CD14-positive monocyte (primary cell): ENCODE results near the gene SHROOM3. TPM values are rescaled to one million over a fixed set of nuclear protein-coding genes. Genes with fewer than 3 reads are reported as not detected.

Source experiments
- DNase-seq, 3 donors: peaks; one replicate each; pipeline ENCODE4 v3.0.0-alpha.2; 2011 to 2022
- H2AFZ ChIP-seq: 2 replicates; pipeline ENCODE4 v1.6.0; 2012; ENCODE audit warnings: mild to moderate bottlenecking, low read depth, low read length, inconsistent platforms; ENCODE audit not compliant: insufficient read depth, poor library complexity, severe bottlenecking
- H3K27ac ChIP-seq, 2 donors: 1 replicate in 1 of 2; 2 replicates in 1 of 2; pipeline ENCODE4 v1.5.1; 2012 to 2013; ENCODE audit warnings: low read length in 2 of 2, control low read depth in 1 of 2, inconsistent platforms in 1 of 2, low read depth in 1 of 2, mild to moderate bottlenecking in 1 of 2
- H3K27me3 ChIP-seq, 2 donors: one replicate each; pipeline versions ENCODE4 v1.6.0 to v1.6.1; 2011 to 2013; ENCODE audit warnings: low read length in 2 of 2; ENCODE audit not compliant: control insufficient read depth in 2 of 2, insufficient read depth in 2 of 2
- H3K36me3 ChIP-seq, 2 donors: replicated peaks in 1 of 2; 1 replicate in 1 of 2; 2 replicates in 1 of 2; pipeline versions ENCODE4 v1.5.1 to v1.6.1; 2012 to 2013; ENCODE audit warnings: low read length in 2 of 2, control low read depth in 1 of 2, inconsistent platforms in 1 of 2, mild to moderate bottlenecking in 1 of 2; ENCODE audit not compliant: insufficient read depth in 2 of 2, control insufficient read depth in 1 of 2
- H3K4me1 ChIP-seq, 2 donors: 1 replicate in 1 of 2; 2 replicates in 1 of 2; pipeline versions ENCODE4 v1.5.1 to v1.6.1; 2012 to 2013; ENCODE audit warnings: low read length in 2 of 2, control low read depth in 1 of 2, inconsistent platforms in 1 of 2, mild to moderate bottlenecking in 1 of 2, moderate library complexity in 1 of 2; ENCODE audit not compliant: insufficient read depth in 2 of 2, control insufficient read depth in 1 of 2
- H3K4me2 ChIP-seq: replicated peaks from 2 replicates; pipeline ENCODE3; 2012; ENCODE audit warnings: low read length, moderate library complexity, mild to moderate bottlenecking; ENCODE audit not compliant: poor library complexity, severe bottlenecking; ENCODE audit errors: extremely low read depth
- H3K4me3 ChIP-seq, 3 experiments: fragments of 200-600 bp in 1 of 3; sonication (generic) in 1 of 3; replicated peaks in 1 of 3; 1 replicate in 2 of 3; 2 replicates in 1 of 3; pipeline ENCODE4 v1.5.1; 2011 to 2013; ENCODE audit warnings: low read length in 3 of 3, mild to moderate bottlenecking in 3 of 3, control low read depth in 2 of 3, low read depth in 2 of 3, inconsistent platforms in 1 of 3, moderate library complexity in 1 of 3
- H3K79me2 ChIP-seq: 2 replicates; pipeline ENCODE4 v1.6.0; 2012; ENCODE audit warnings: mild to moderate bottlenecking, control low read depth, inconsistent platforms, low read length, moderate library complexity; ENCODE audit not compliant: insufficient read depth
- H3K9ac ChIP-seq: 2 replicates; pipeline ENCODE4 v1.6.0; 2017; ENCODE audit warnings: low read length, mild to moderate bottlenecking; ENCODE audit not compliant: insufficient read depth, poor library complexity, severe bottlenecking
- H3K9me3 ChIP-seq, 2 donors: replicated peaks in 1 of 2; 1 replicate in 1 of 2; 2 replicates in 1 of 2; pipeline versions ENCODE4 v1.5.1 to v1.6.1; 2012 to 2013; ENCODE audit warnings: low read length in 2 of 2, control low read depth in 1 of 2; ENCODE audit not compliant: control insufficient read depth in 1 of 2, insufficient read depth in 1 of 2
- H4K20me1 ChIP-seq: 2 replicates; pipeline ENCODE4 v1.6.0; 2012; ENCODE audit warnings: mild to moderate bottlenecking, low read length, control low read depth, moderate library complexity; ENCODE audit not compliant: insufficient read depth
- H3K27ac Mint-ChIP-seq, 7 donors: one replicate each; pipeline ENCODE4 v1.8.0; 2020; ENCODE audit warnings: mild to moderate bottlenecking in 7 of 7, mixed read lengths in 7 of 7, moderate library complexity in 6 of 7, inconsistent platforms in 2 of 7
- H3K27me3 Mint-ChIP-seq, 3 donors: one replicate each; pipeline ENCODE4 v1.8.0; 2021 to 2022; ENCODE audit warnings: low read depth in 3 of 3, mild to moderate bottlenecking in 3 of 3, mixed read lengths in 3 of 3, moderate library complexity in 3 of 3, inconsistent platforms in 1 of 3
- H3K36me3 Mint-ChIP-seq, 2 donors: one replicate each; pipeline ENCODE4 v1.8.0; 2020; ENCODE audit warnings: mixed read lengths in 2 of 2, inconsistent platforms in 1 of 2, mild to moderate bottlenecking in 1 of 2
- H3K4me1 Mint-ChIP-seq: one replicate; pipeline ENCODE4 v1.8.0; 2020; ENCODE audit warnings: mild to moderate bottlenecking, mixed read lengths
- H3K4me3 Mint-ChIP-seq, 2 donors: one replicate each; pipeline ENCODE4 v1.8.0; 2020; ENCODE audit warnings: mild to moderate bottlenecking in 2 of 2, mixed read lengths in 2 of 2, moderate library complexity in 1 of 2
- H3K9me3 Mint-ChIP-seq, 7 donors: one replicate each; pipeline ENCODE4 v1.8.0; 2020 to 2022; ENCODE audit warnings: mixed read lengths in 7 of 7, mild to moderate bottlenecking in 6 of 7, moderate library complexity in 6 of 7, inconsistent platforms in 2 of 7
- CTCF ChIP-seq: fragments of 200-600 bp; IDR thresholded peaks from one replicate; pipeline ENCODE4 v1.8.0; 2022; ENCODE audit warnings: antibody characterized with exemption, mild to moderate bottlenecking
- WGBS: methylation state at CpG from one replicate; pipeline ENCODE4 v1.1.5; 2013; ENCODE audit warnings: missing lambda C conversion rate; ENCODE audit not compliant: insufficient coverage; 5-methylcytosine and 5-hydroxymethylcytosine counted together
- intact Hi-C, 2 donors: fragments of 100-400 bp; cut with micrococcal nuclease; formaldehyde crosslinking; loops; one replicate each; pipeline versions ENCODE4 v1.15.0 to v1.15.1; 2023
- polyA plus RNA-seq, 3 donors: library from polyadenylated mRNA; depleted of rRNA in 1 of 3; unstranded in 2 of 3; stranded (reverse) in 1 of 3; fragments of 300-500 nt in 2 of 3; fragments of >200 nt in 1 of 3; fragmentation: Illumina TruSeq in 2 of 3; gene quantifications; 1 replicate in 2 of 3; 2 replicates in 1 of 3; pipeline ENCODE4 v1.2.3, GENCODE V29; 2012 to 2021

Gene SHROOM3
- polyA plus RNA-seq, 3 donors, result not detected

- Histone ChIP-seq H3K36me3 (no peaks in the 10 kb centered on the region), H3K4me3 (no peak overlapping the region), H3K4me1 (no peaks in the 10 kb centered on the region), H3K27ac (no peak overlapping the region), H3K79me2 (no peaks in the 10 kb centered on the region), H3K4me2 (no peak overlapping the region), H4K20me1 (no peaks in the 10 kb centered on the region), H2AFZ (no peak overlapping the region), H3K27me3 (no peaks in the 10 kb centered on the region), H3K9ac (no peak overlapping the region), H3K9me3 (no peaks in the 10 kb centered on the region)
- DNase-seq, result no peak
- H3K27me3 Mint-ChIP-seq, result peaks cover 1 to 2% (median 2%) of the 10 kb centered on the region in 3 donors
- H3K36me3 Mint-ChIP-seq, result no peaks in the 10 kb centered on the region
- H3K9me3 Mint-ChIP-seq, result peaks cover 0 to 5% (median 0%) of the 10 kb centered on the region in 7 donors
- no peak overlapping the region for H3K27ac Mint-ChIP-seq
- no peak overlapping the region for H3K4me3 Mint-ChIP-seq
- no peaks in the 10 kb centered on the region for H3K4me1 Mint-ChIP-seq
- intact Hi-C loops, result no loop called here
- TF ChIP-seq CTCF, result no peak
These were observed 179.6 kb downstream of the SHROOM3 start for GRCh38 chr4:76614589-76614988.

GRCh38 chr4:76615999-76616398 lies 181.0 kb downstream of the SHROOM3 start:
- Mint-ChIP-seq H3K27me3 (peaks cover 1 to 5% (median 2%) of the 10 kb centered on the region in 3 donors), H3K9me3 (peaks cover 0 to 7% (median 0%) of the 10 kb centered on the region in 7 donors)
- no peak overlapping the region for H3K4me2 ChIP-seq

More at GRCh38 chr4:76615999-76616398, 181.0 kb downstream of the SHROOM3 start:
- TF ChIP-seq CTCF, result no peak
- Histone ChIP-seq H3K27ac (no peak overlapping the region), H3K4me3 (no peak overlapping the region), H3K36me3 (no peaks in the 10 kb centered on the region), H3K79me2 (no peaks in the 10 kb centered on the region), H3K9ac (no peak overlapping the region), H3K27me3 (no peaks in the 10 kb centered on the region), H2AFZ (no peak overlapping the region), H3K4me1 (no peaks in the 10 kb centered on the region), H4K20me1 (no peaks in the 10 kb centered on the region), H3K9me3 (no peaks in the 10 kb centered on the region)
- no peak for DNase-seq
- Mint-ChIP-seq H3K27ac (no peak overlapping the region), H3K4me1 (no peaks in the 10 kb centered on the region), H3K36me3 (no peaks in the 10 kb centered on the region), H3K4me3 (no peak overlapping the region)
- intact Hi-C loops, result no loop called here
- WGBS, result no CpG with 5 or more reads among the region's 3 CpGs
